Stimulated activated CD8-positive, alpha-beta memory T cell treated with anti-CD3 and anti-CD28 coated beads, Interleukin-7, amount 100 ng/mL, for 48 hours (primary cell): ENCODE data around the gene MS4A4E.
"Not testable (repeated sequence)": the region's sequence is repeated elsewhere in the genome, so short reads cannot be mapped to it uniquely, and the experiment has no call there.

Experiments used
- DNase-seq, 2 donors: peaks; one replicate each; pipeline ENCODE4 v3.0.0-alpha.2; 2020; ENCODE audit warnings: low read depth in 1 of 2; ENCODE audit errors: extremely low read depth in 1 of 2

MS4A4E gene

GRCh38 chr11:60182541-60183330 lies 60.2 kb downstream of the MS4A4E start, which contains the start of gene MS4A6A:
Gene MS4A6A, minus strand, starts transcription at chr11:60183083. Its CDS starts 1,356 bp downstream, at chr11:60181727.
- no peak for DNase-seq

DNA sequence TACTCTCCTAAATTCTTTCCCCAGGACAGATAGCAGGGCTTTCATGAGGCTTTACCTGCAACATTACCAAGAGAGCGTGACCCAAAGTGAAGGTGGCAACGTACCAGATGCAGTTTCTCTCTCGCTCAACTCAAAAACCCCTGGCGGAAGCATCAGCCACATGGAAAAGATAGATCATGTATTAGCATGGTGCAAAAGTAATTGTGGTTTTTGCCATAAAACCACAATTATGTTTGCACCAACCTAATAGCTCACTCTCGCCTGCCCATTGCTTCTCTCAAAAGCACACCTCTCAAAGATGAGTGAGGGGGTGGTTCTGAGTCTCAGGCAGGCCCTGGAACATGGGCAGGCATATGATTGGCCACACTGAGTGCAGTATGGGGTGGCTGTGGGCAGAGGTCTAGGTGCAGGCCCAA lies 67.1 kb downstream of the MS4A4E start:
- DNase-seq: no peak

DNA sequence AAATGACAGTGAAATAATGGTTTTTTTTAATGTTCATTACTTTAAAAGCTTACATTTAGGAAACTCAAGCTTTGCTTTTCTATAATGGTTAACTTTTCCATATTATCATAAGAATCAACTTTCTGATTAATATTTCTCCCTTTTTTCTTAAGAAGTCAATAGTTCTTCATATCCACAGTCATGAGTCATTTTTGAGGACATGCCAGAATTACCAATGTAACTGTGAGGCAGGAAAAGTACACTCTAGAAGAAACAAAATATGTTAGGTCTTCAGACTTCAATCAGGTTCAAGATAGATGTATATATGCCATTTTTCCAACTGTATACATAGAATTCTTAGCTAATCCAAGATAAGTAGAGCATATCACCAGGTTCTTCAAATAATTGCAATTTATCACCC lies 70.9 kb downstream of the MS4A4E start:
- no peak for DNase-seq

GRCh38 chr11:60170566-60170965 lies 72.4 kb downstream of the MS4A4E start:
- DNase-seq: no peak

DNA sequence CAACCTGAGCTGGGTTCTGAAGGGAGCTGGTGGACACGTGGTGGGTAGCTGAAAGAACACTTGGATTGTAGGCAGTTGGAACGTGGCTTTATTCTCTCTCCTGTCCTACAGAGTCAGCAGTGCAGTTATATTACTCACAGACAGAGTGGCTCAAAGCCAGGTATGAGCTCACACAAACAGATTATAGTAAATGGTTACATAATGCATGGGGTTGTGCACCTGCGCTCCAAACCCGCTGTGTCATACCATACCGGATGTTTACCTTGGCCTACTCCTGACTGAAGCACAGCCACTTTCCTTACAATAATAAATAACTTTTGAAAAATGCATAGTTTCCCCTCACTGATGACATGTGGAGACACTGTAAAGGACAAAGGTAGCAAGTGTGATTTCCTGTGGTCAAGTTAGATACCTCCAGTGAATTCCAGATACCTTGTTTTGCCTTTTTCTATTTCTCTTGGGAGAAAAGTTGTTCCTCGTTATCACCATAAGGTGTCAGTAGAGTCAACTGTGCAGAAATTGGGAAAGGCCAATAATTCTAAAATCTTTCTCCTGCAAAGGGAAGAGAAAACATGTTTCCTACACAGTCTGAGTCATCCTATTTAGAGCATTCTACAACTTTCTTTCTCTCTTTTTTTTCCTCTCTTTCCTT lies 73.5 kb downstream of the MS4A4E start:
- no peak for DNase-seq

- no peak for DNase-seq
These were observed 74.6 kb downstream of the MS4A4E start for GRCh38 chr11:60168306-60168705.

DNA sequence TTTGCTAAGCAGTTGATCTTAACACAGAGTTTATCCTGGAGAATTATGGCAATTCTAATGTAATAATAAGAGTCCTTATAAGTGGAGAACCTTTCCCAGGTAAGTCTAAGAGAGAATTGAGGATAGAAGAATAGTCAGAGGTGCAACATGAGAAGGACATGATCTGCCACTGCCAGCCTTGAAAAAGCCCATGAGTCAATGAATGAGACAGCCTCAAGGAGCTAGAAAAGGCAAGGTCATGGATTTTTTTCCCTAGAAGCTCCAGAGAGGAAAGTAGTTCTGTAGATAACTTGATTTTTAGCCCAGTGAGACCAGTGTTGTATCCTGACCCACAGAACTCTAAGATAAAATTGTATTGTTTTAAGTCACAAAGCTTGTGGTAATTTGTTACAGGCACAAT lies 77.0 kb downstream of the MS4A4E start:
- no peak for DNase-seq

DNA sequence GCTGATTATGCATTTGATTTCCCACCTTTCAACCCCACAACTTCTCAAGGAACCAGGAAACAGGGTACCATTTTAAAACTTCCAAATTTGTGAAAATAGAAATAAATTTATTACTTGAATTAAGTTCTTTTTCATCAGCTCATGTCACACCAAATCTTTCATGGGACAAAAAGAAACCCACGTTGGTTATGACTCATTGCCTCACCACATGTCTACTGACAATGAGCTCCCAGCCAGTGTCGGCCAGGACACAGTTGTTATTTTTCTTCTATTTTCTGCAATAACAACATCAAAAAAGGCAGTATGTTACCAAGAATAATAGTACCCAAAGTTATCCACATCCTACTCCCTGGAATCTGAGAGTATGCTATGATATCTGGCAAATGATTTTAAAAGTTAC lies 77.4 kb downstream of the MS4A4E start:
- no peak for DNase-seq

- no peak for DNase-seq
These were observed 78.3 kb downstream of the MS4A4E start for GRCh38 chr11:60164550-60165075.

DNA sequence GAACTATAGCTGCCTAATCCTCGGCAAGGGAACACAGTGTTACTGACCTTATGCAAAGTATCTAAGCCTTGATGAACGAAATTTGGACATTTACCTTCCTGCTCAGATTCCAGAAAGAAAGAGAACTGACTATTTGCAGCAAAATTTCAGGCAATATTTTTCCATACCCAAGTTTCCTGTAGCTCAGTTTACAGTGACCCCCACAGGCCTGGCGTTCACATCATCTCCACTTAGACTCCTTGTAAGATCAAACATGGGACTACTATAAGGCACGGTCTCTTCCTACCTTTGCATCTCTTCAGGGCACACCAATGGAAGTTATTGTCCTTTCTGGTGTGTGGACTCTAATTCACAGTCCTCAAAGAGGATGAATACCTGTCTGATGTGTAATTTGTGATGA lies 81.2 kb downstream of the MS4A4E start:
- DNase-seq: no peak

DNA sequence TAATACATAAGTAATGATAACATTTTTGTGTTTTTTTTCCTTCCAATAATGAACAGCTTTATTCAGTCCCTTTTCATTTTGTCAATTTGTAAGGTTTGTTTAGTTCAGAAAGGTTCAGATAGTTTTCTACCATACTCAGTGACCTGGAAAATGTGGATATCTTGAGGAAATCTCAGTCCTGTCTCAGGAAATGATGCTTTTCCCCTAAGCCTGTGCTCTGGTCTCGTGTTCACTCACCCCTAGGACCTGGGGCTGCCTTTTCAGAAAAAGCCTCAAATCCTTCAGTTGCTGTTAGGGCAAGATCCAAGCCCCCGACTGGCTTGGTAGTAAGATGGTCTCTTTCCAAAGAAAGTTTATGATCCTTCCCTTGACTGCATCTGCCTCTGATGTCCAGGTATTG lies 81.8 kb downstream of the MS4A4E start:
- no peak for DNase-seq

DNA sequence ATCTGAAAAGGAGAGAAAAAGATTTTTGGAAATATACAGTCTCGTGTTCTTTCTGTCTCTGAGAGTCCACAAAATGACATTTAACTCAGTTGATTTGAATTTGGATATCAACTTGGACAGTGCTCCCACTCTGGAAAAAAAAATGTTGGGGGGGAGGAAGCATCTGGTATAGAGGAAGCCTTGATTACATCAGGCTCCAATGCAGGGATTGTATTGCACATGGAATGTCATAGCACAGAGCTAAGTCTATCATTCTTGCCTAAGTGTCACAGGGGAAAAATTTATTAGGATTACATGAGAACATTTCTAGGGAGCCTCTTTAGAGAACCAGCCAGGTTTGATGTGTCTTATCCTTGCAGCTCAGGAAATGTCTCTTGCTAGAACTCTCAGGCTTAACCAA lies 83.1 kb downstream of the MS4A4E start:
- no peak for DNase-seq

- no peak for DNase-seq
These were observed 83.7 kb downstream of the MS4A4E start for GRCh38 chr11:60159284-60159683.

DNA sequence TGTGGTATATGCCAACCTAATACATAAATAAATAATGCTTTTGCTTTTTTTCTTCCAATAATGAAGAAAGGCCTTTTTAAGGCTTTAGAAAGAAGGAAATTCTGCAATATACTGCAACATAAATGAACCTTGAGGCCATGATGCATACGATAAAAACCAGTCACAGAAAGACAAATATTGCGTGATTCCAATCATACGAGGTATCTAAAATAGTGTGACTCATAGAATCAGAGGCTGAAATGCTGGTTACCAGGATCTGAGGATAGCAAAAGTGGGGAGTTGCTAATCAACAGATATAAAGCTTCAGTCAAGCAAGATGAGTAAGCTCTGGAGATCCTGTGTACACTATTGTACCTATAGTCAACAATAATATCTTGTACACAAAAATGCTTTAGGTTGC lies 84.3 kb downstream of the MS4A4E start:
- no peak for DNase-seq

DNA sequence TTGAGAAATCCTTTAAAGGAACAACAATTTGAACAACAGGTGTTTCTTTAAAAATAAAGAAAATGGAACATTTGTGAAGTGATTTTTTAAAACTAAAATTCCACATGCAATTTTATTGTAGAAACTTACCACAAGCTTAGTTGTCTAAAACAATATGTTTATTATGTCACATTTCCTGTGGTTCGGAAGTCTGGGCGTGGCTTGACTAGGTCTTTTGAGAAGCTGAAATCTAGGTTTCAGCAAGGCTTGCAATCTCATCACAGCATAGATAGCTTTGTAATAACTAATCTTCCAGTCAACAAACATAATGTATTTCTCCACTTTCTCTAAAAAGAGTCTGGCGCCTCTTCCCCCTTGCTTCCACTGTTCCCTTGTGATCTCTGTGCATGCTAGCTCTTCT lies 87.0 kb downstream of the MS4A4E start:
- DNase-seq: no peak

GRCh38 chr11:60152727-60153126 lies 90.2 kb downstream of the MS4A4E start:
- not testable (repeated sequence) for DNase-seq

DNA sequence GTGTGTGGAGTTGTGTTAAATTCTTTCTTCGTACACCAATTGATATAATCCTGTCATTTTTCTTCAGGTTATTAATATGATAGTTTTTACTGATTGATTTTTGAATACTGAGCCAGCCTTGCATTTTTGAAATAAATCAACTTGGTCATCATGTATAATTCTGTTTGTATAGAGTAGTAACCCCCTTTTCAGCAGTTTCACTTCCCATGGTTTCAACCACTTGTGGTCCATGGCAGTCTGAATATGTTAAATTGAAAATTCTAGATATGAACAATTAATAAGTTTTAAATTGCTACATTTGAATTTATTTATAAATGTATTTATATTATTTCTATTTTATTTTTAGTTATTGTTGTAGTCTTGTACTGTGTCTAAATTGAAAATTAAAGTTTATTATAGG lies 92.7 kb downstream of the MS4A4E start:
- no peak for DNase-seq
